ENCODE measurements around the gene LRRC71. TPM values are rescaled to one million over a fixed set of nuclear protein-coding genes. Genes with fewer than 3 reads are reported as not detected.
A peak's percentile ranks its signal among the peaks of the same experiment; 100 is the strongest.

LRRC71 gene
- total RNA-seq, 1 experiment from 2014 or later = not detected

- H3K27ac Mint-ChIP-seq (ENCODE audit: unreplicated experiment) = no peak overlapping the region
- BruUV-seq (replicated peaks) = no TSS peak
- H3K27me3 ChIP-seq (replicated peaks; ENCODE audit: control insufficient read depth, insufficient read depth, low read length) = no peaks in the 10 kb centered on the region
- no peak for DNase-seq
- ChIA-PET POLR2A (no interaction called here), CTCF (no interaction called here)
- no peaks in the 10 kb centered on the region for H3K27me3 Mint-ChIP-seq (ENCODE audit: insufficient read depth, unreplicated experiment)
- TF ChIP-seq CTCF (IDR thresholded peaks at IDR 0.05; ENCODE audit: insufficient read depth in 1 of 2, low read depth in 1 of 2, low read length in 1 of 2, severe bottlenecking in 1 of 2, unreplicated experiment in 1 of 2) = no peak
- no peak overlapping the region for H3K4me3 ChIP-seq (ENCODE audit: low read depth, low read length)
- intact Hi-C loops (cut with micrococcal nuclease; ENCODE audit: unreplicated experiment) = no loop called here
- H3K4me1 Mint-ChIP-seq (ENCODE audit: low read depth, unreplicated experiment) = peaks cover 11% of the 10 kb centered on the region
- no peaks in the 10 kb centered on the region for H3K9me3 ChIP-seq
- peaks cover 40% of the 10 kb centered on the region for H3K36me3 Mint-ChIP-seq (ENCODE audit: insufficient read depth, unreplicated experiment)
- H3K4me3 Mint-ChIP-seq (ENCODE audit: unreplicated experiment) = no peak overlapping the region
- no peaks in the 10 kb centered on the region for H3K4me1 ChIP-seq
- no peaks in the 10 kb centered on the region for H3K9me3 Mint-ChIP-seq (ENCODE audit: unreplicated experiment)
- H3K36me3 ChIP-seq (ENCODE audit: control insufficient read depth, insufficient read depth, low read length) = peaks cover 13% of the 10 kb centered on the region
Measured at GRCh38 chr1:156957634-156958033, 37.2 kb downstream of the LRRC71 start.

- Mint-ChIP-seq H3K36me3 (ENCODE audit: insufficient read depth, unreplicated experiment) (peaks cover 40% of the 10 kb centered on the region), H3K9me3 (ENCODE audit: unreplicated experiment) (no peaks in the 10 kb centered on the region), H3K4me1 (ENCODE audit: low read depth, unreplicated experiment) (peaks cover 11% of the 10 kb centered on the region), H3K27ac (ENCODE audit: unreplicated experiment) (peak overlapping the region; percentile 22), H3K27me3 (ENCODE audit: insufficient read depth, unreplicated experiment) (no peaks in the 10 kb centered on the region), H3K4me3 (ENCODE audit: unreplicated experiment) (no peak overlapping the region)
- intact Hi-C loops (cut with micrococcal nuclease; ENCODE audit: unreplicated experiment) = no loop called here
- Histone ChIP-seq H3K9me3 (no peaks in the 10 kb centered on the region), H3K27me3 (replicated peaks; ENCODE audit: control insufficient read depth, insufficient read depth, low read length) (no peaks in the 10 kb centered on the region), H3K4me3 (ENCODE audit: low read depth, low read length) (no peak overlapping the region), H3K4me1 (no peaks in the 10 kb centered on the region), H3K36me3 (ENCODE audit: control insufficient read depth, insufficient read depth, low read length) (peaks cover 13% of the 10 kb centered on the region)
- no peak for DNase-seq
- POLR2A ChIA-PET = no interaction called here
- no peak for TF ChIP-seq CTCF (IDR thresholded peaks at IDR 0.05; ENCODE audit: insufficient read depth in 1 of 2, low read depth in 1 of 2, low read length in 1 of 2, severe bottlenecking in 1 of 2, unreplicated experiment in 1 of 2)
- CTCF ChIA-PET = interaction anchor here (1.3 to 1.5 kb wide), 2 partner anchors 10 to 116 kb away, joined by 3 to 4 read pairs; no protein-coding TSS in a partner anchor
- BruUV-seq (replicated peaks) = no TSS peak
Measured at GRCh38 chr1:156958247-156958714, 37.8 kb downstream of the LRRC71 start.

- H3K36me3 ChIP-seq (ENCODE audit: control insufficient read depth, insufficient read depth, low read length) = peaks cover 13% of the 10 kb centered on the region
- Mint-ChIP-seq H3K27me3 (ENCODE audit: insufficient read depth, unreplicated experiment) (no peaks in the 10 kb centered on the region), H3K36me3 (ENCODE audit: insufficient read depth, unreplicated experiment) (peaks cover 51% of the 10 kb centered on the region), H3K9me3 (ENCODE audit: unreplicated experiment) (no peaks in the 10 kb centered on the region), H3K4me1 (ENCODE audit: low read depth, unreplicated experiment) (peaks cover 11% of the 10 kb centered on the region), H3K4me3 (ENCODE audit: unreplicated experiment) (no peak overlapping the region), H3K27ac (ENCODE audit: unreplicated experiment) (no peak overlapping the region)
- no peak for DNase-seq
- H3K4me3 ChIP-seq (ENCODE audit: low read depth, low read length) = no peak overlapping the region
- intact Hi-C loops (cut with micrococcal nuclease; ENCODE audit: unreplicated experiment) = no loop called here
- CTCF ChIA-PET = interaction anchor here (0.7 to 1.5 kb wide), 2 partner anchors 50 to 115 kb away, joined by 3 to 4 read pairs; no protein-coding TSS in a partner anchor
- POLR2A ChIA-PET = interaction anchor here (0.5 kb wide), 1 partner anchor 101 kb away, joined by 4 read pairs; no protein-coding TSS in a partner anchor
- BruUV-seq (replicated peaks) = no TSS peak
- no peaks in the 10 kb centered on the region for H3K27me3 ChIP-seq (replicated peaks; ENCODE audit: control insufficient read depth, insufficient read depth, low read length)
- no peak for TF ChIP-seq CTCF (IDR thresholded peaks at IDR 0.05; ENCODE audit: insufficient read depth in 1 of 2, low read depth in 1 of 2, low read length in 1 of 2, severe bottlenecking in 1 of 2, unreplicated experiment in 1 of 2)
- no peaks in the 10 kb centered on the region for H3K9me3 ChIP-seq
- no peaks in the 10 kb centered on the region for H3K4me1 ChIP-seq
Measured at GRCh38 chr1:156959414-156959813, 39.0 kb downstream of the LRRC71 start.

All from Caco-2 (cell line).